Measurements from ENCODE around the gene ARPC5. TPM values are rescaled to one million over a fixed set of nuclear protein-coding genes. Genes with fewer than 3 reads are reported as not detected.

Gene ARPC5
- total RNA-seq, 1 experiment from 2014 or later = 104 TPM

- H3K27ac ChIP-seq (ENCODE audit: low read length) = no peak overlapping the region
- no peaks in the 10 kb centered on the region for H3K4me1 ChIP-seq (ENCODE audit: control insufficient read depth, insufficient read depth, low read length)
- ATAC-seq (no peak), DNase-seq (ENCODE audit: low read depth, low spot score) (no peak)
- no TSS peak for BruUV-seq (replicated peaks)
- no peaks in the 10 kb centered on the region for H3K9me3 ChIP-seq (ENCODE audit: control insufficient read depth, insufficient read depth, low read depth, low read length)
- H3K36me3 ChIP-seq (ENCODE audit: control insufficient read depth, insufficient read depth, low read length) = no peaks in the 10 kb centered on the region
- ChIA-PET CTCF (interaction anchor here (0.6 kb wide), 1 partner anchor 11 kb away, joined by 4 read pairs; no protein-coding TSS in a partner anchor), POLR2A (no interaction called here)
- H3K27me3 ChIP-seq (ENCODE audit: control insufficient read depth, insufficient read depth, low read length) = no peaks in the 10 kb centered on the region; the same call in 1 of the 2 replicates
- intact Hi-C loops (cut with micrococcal nuclease; ENCODE audit: unreplicated experiment) (no loop called here), in situ Hi-C loops (cut with HindIII; ENCODE audit: low pct_unique_long_range_greater_than_20kb, low sequenced_read_pairs) (no loop called here)
- no peak overlapping the region for H3K4me3 ChIP-seq (ENCODE audit: low read depth in 2 of 2, low read length in 2 of 2)
- TF ChIP-seq CTCF (IDR thresholded peaks at IDR 0.05) (no peak), POLR2AphosphoS5 (IDR thresholded peaks at IDR 0.05; ENCODE audit: low read depth, low read length) (no peak), SIN3A (IDR thresholded peaks at IDR 0.05; ENCODE audit: borderline replicate concordance, insufficient read depth, low read depth, low read length) (no peak), REST (IDR thresholded peaks at IDR 0.05; ENCODE audit: insufficient read depth in 1 of 2, low read depth in 2 of 2, low read length in 1 of 2) (no peak), TCF7L2 (IDR thresholded peaks at IDR 0.05; ENCODE audit: low read depth, low read length) (no peak)
Measured at GRCh38 chr1:183674339-183674738, 38.8 kb upstream of the ARPC5 start.

- no peak for DNase-seq (ENCODE audit: low read depth, low spot score)
- Histone ChIP-seq H3K27me3 (ENCODE audit: control insufficient read depth, insufficient read depth, low read length) (no peaks in the 10 kb centered on the region; the same call in 1 of the 2 replicates), H3K36me3 (ENCODE audit: control insufficient read depth, insufficient read depth, low read length) (no peaks in the 10 kb centered on the region), H3K27ac (ENCODE audit: low read length) (no peak overlapping the region), H3K4me1 (ENCODE audit: control insufficient read depth, insufficient read depth, low read length) (no peaks in the 10 kb centered on the region), H3K9me3 (ENCODE audit: control insufficient read depth, insufficient read depth, low read depth, low read length) (no peaks in the 10 kb centered on the region), H3K4me3 (ENCODE audit: low read depth in 2 of 2, low read length in 2 of 2) (no peak overlapping the region)
- ChIA-PET CTCF (interaction anchor here (0.6 kb wide), 1 partner anchor 11 kb away, joined by 4 read pairs; no protein-coding TSS in a partner anchor), POLR2A (no interaction called here)
- no TSS peak for BruUV-seq (replicated peaks)
- ATAC-seq = no peak
- in situ Hi-C loops (cut with HindIII; ENCODE audit: low pct_unique_long_range_greater_than_20kb, low sequenced_read_pairs) = no loop called here
- intact Hi-C loops (cut with micrococcal nuclease; ENCODE audit: unreplicated experiment) = no loop called here
- TF ChIP-seq CTCF (IDR thresholded peaks at IDR 0.05) (no peak), POLR2AphosphoS5 (IDR thresholded peaks at IDR 0.05; ENCODE audit: low read depth, low read length) (no peak), SIN3A (IDR thresholded peaks at IDR 0.05; ENCODE audit: borderline replicate concordance, insufficient read depth, low read depth, low read length) (no peak), REST (IDR thresholded peaks at IDR 0.05; ENCODE audit: insufficient read depth in 1 of 2, low read depth in 2 of 2, low read length in 1 of 2) (no peak), TCF7L2 (IDR thresholded peaks at IDR 0.05; ENCODE audit: low read depth, low read length) (no peak)
Measured at GRCh38 chr1:183673605-183674323, 38.2 kb upstream of the ARPC5 start.
